H4 (cell line): ENCODE results near the gene CDR2L. TPM values are rescaled to one million over a fixed set of nuclear protein-coding genes. Genes with fewer than 3 reads are reported as not detected.

ENCODE experiments used
- DNase-seq: peaks from one replicate; pipeline ENCODE4 v3.0.0-alpha.2; 2015; ENCODE audit warnings: low spot score
- total RNA-seq: library from RNA; depleted of rRNA; stranded (reverse); fragments of >200 nt; shearing (Covaris generic); gene quantifications from 2 replicates; pipeline ENCODE4 v1.2.3, GENCODE V29; 2014; rRNA removed

CDR2L gene
- 3.3 and 5.8 TPM in 2 replicates for total RNA-seq

GRCh38 chr17:74987418-74987908 lies at the start of gene CDR2L:
Gene CDR2L (plus strand): TSS chr17:74987632. CDS start chr17:74988044, 412 bp downstream.
- DNase-seq: peak; percentile 87

- DNase-seq: no peak
Observed at GRCh38 chr17:74938194-74938950, 49.1 kb upstream of the CDR2L start.

- no peak for DNase-seq
Observed at GRCh38 chr17:74939534-74939933, 47.9 kb upstream of the CDR2L start.

- DNase-seq: no peak
Observed at GRCh38 chr17:74941128-74941725, 46.2 kb upstream of the CDR2L start.

DNA sequence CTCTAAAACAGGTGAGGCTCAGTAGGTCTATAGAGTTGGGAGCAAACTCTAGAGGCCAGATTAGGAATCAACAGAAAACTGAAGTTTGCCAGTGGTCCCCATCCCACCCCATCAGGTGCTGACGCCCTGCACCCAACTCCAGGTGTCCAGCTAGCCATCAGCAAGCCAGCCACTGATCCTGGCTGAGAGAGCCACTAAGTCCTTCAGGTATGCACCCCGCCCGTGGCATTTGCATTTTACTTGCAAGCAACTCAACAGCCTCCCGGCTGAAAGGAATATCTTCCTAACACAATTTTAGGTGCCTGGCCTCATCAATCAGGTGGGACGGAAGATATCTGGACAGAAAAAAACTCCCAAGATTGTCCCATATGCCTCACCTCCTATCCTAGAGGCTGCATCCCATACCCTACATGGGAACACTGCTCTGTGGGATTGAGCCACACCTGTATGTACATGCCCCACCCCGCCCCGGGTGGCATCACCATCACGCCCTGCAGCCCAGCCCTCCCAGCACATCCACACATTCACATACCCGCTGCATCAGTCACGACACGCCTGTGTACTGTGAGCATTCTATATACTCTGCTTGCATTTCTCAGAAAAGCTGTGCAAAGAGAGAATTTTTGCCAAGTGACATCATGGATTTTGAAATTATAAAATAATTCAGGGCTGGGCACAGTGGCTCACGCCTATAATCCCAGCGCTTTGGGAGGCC lies 43.5 kb upstream of the CDR2L start:
- DNase-seq: no peak

DNA sequence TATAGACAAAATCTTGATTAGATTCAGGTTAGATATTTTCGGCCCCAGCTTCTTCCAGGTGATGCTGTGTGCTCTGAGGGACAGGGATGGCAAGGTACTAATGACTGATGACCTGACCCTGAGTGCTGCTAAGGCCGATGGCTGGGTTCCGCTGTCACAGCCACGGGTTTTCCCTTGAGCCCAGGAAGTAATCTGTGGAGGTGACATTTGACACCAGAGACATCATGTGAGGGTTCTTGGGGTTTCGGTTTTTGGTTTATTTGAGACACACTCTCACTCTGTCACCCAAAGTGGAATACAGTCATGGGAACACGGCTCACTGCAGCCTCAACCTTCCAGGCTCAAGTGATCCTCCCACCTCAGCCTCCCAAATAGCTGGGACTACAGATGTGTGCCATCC lies 41.9 kb upstream of the CDR2L start:
- DNase-seq: no peak

DNA sequence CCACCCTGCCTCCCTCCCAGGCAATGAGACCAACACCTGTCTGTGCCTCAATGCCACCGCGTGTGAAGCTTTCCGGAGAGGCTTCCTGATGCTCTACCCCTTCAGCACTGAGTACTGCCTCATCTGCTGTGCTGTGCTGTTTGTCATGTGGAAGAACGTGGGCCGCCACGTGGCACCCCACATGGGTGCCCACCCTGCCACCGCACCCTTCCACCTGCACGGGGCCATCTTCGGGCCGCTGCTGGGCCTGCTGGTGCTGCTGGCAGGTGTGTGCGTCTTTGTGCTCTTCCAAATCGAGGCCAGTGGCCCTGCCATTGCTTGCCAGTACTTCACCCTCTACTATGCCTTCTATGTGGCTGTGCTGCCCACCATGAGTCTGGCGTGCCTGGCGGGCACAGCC lies 40.8 kb upstream of the CDR2L start:
- no peak for DNase-seq

DNA sequence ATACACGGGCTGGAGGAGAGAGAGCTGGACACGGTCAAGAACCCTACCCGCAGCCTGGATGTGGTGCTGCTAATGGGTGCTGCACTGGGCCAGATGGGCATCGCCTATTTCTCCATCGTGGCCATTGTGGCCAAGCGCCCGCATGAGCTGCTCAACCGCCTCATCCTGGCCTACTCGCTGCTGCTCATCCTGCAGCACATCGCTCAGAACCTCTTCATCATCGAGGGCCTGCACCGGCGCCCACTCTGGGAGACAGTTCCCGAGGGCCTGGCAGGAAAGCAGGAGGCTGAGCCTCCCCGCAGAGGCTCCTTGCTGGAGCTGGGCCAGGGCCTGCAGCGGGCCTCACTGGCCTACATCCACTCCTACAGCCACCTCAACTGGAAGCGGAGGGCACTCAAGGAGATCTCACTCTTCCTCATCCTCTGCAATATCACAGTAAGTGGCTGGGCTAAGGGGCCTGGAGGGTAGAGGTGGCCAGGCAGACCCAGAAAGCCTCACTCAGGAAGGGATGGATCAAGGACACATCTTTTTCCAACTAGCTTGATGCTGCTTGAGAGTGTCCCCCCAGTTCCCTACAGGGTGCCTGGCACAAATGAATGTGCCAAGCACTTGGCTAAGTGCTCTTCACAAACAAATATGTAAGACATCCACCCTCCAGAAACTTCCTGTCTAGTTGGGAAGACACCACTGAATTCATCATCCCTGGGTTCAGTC lies 40.2 kb upstream of the CDR2L start:
- DNase-seq: no peak

- DNase-seq: no peak
Observed at GRCh38 chr17:74949455-74950115, 37.8 kb upstream of the CDR2L start.

- DNase-seq: no peak
Observed at GRCh38 chr17:74950207-74950606, 37.2 kb upstream of the CDR2L start.

- no peak for DNase-seq
Observed at GRCh38 chr17:74951065-74951464, 36.4 kb upstream of the CDR2L start.

DNA sequence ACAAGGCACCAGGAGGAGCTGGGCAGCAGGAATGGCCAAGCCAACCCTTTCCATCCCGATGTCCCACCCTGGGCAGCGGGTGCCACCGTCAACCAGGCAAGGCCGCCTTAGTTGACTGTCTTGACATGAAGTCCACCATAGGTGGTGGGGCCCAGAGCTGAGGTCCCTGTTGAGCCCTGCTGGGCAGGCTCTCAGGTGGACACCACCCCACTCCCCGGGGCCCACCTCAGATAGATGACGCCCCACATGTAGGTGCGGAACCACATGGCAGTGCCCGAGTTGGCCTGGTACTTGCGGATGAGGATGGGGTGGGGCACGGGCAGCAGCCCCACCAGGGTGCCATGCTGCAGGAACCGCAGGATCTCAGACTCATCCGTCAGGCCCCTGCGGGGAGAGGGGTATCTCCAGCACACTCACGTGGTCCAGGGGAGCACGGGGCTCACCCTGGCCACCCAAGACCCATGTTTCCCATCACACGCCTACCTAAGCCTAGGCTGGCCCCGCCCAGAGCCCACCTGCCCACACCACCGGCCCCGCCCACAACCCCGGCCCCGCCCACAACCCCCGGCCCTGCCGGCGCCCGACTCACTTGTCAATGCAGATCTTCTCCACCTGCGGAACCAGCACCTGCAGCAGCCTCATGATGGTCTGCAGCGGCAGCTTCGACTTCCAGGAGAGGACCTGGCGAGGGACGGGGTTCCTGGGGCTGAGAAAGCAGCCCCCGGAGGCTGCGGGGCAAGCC lies 35.6 kb upstream of the CDR2L start:
- no peak for DNase-seq

DNA sequence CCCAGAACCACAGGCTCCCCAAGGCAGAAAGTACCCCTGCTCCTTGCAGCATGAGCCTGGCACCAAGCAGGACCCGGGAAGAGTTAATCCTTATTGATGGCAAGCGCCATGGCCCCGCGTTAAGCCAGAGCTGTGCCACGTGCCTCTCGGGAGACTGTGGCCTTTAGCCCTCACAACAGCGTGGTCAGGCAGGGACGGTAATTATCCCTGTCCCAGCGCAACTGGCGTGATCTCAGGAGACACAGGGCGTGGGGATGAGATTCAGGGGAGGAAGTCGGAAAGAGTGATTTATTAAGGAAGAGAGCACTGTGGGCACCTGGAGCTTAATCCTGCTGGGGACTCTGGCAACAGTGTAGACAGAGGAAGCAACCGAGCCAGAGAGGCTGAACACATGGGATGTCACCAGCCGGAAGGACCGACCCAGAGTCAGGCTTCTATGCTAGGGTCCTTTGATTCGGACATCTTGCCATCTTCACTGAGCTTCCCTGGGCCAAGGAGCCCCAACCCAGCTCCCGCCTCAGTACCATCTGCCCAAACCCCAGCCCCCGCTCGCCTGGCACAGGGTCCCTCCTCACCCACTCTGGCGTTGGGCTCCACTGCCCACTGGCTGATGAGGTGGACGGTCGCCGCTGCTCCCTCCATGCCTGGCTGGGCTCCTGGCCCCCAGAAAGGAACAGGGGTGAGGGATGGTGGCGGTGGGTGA lies 34.9 kb upstream of the CDR2L start:
- DNase-seq: no peak

GRCh38 chr17:74953134-74953687 lies 34.2 kb upstream of the CDR2L start:
- DNase-seq: no peak

- no peak for DNase-seq
Observed at GRCh38 chr17:74954115-74954514, 33.3 kb upstream of the CDR2L start.

DNA sequence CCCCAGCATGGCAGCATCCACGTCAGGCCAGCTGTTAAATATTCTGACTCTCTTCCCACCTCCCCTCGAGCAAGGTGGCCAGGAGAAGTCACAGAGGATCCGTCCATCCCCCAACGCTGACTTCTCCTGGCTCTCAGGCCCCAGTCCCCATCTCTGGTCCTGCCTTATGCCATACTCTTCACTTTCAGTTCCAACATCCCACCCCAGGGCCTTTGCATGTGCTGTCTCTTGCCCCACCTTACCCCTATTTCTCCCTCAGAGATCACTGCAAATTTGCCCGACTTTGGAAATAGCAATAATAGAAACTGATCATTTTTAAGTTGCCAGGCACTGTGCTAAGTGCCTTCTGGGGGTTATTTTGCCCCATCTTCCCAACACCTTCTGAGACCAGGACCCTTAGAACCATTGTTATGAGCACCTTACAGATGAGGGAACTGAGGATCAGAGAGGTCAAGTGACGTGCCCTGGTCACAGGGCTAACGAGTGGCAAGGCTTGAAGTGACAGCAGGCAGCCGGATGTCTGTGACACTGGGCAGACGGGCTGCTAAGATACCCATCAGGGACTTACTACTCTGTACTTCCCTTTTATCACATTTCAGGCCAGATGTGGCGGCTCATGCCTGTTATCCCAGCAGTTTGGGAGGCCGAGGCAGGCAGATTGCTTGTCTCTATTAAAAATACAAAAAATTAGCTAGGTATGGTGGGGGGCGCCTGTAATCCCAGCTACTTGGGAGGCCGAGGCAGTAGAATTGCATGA lies 32.6 kb upstream of the CDR2L start:
- DNase-seq: no peak

GRCh38 chr17:74956093-74956492 lies 31.3 kb upstream of the CDR2L start:
- DNase-seq: no peak

GRCh38 chr17:74957935-74958740 lies 29.3 kb upstream of the CDR2L start:
- peak; percentile 44 for DNase-seq
